ENCODE data around the gene FBXL12.
"Not testable (repeated sequence)": the region's sequence is repeated elsewhere in the genome, so short reads cannot be mapped to it uniquely, and the experiment has no call there.

FBXL12 gene

GRCh38 chr19:9793071-9793591, 25.7 kb downstream of the FBXL12 start:
- DNase-seq (ENCODE audit: low read depth in 2 of 2), result peak; percentile 52 to 64
- peak overlapping the region; percentile 75 to 91 for H3K4me3 ChIP-seq (replicated peaks in 1 of 2; ENCODE audit: low read depth in 2 of 2, low read length in 2 of 2)
- no peak for TF ChIP-seq CTCF (IDR thresholded peaks at IDR 0.05; ENCODE audit: low read depth, low read length)

- no peak for TF ChIP-seq CTCF (IDR thresholded peaks at IDR 0.05; ENCODE audit: low read depth, low read length)
- peak overlapping the region; percentile 75 to 91 for H3K4me3 ChIP-seq (replicated peaks in 1 of 2; ENCODE audit: low read depth in 2 of 2, low read length in 2 of 2)
- DNase-seq (ENCODE audit: low read depth in 2 of 2), result peak; percentile 93 to 98
Measured at GRCh38 chr19:9792206-9793070, 26.4 kb downstream of the FBXL12 start.

- TF ChIP-seq CTCF (IDR thresholded peaks at IDR 0.05; ENCODE audit: low read depth, low read length), result no peak
Measured at GRCh38 chr19:9791552-9792205, 27.2 kb downstream of the FBXL12 start.

GRCh38 chr19:9791073-9791367, 27.9 kb downstream of the FBXL12 start:
- not testable (repeated sequence) for H3K4me3 ChIP-seq (replicated peaks in 1 of 2; ENCODE audit: low read depth in 2 of 2, low read length in 2 of 2)

More at GRCh38 chr19:9791552-9792205, 27.2 kb downstream of the FBXL12 start:
- H3K4me3 ChIP-seq (replicated peaks in 1 of 2; ENCODE audit: low read depth in 2 of 2, low read length in 2 of 2), result peak overlapping the region; percentile 59 to 67
- DNase-seq (ENCODE audit: low read depth in 2 of 2), result peak; percentile 96 to 99

GRCh38 chr19:9789579-9789978, 29.3 kb downstream of the FBXL12 start:
- H3K4me3 ChIP-seq (replicated peaks in 1 of 2; ENCODE audit: low read depth in 2 of 2, low read length in 2 of 2), result not testable (repeated sequence)
- DNase-seq (ENCODE audit: low read depth in 2 of 2), result peak in 1 of 2 donors; percentile 71

More at GRCh38 chr19:9791073-9791367, 27.9 kb downstream of the FBXL12 start:
- peak in 1 of 2 donors; percentile 42 for DNase-seq (ENCODE audit: low read depth in 2 of 2)

GRCh38 chr19:9789066-9789465, 29.8 kb downstream of the FBXL12 start:
- DNase-seq (ENCODE audit: low read depth in 2 of 2), result no peak
- H3K4me3 ChIP-seq (replicated peaks in 1 of 2; ENCODE audit: low read depth in 2 of 2, low read length in 2 of 2), result no peak overlapping the region
- TF ChIP-seq CTCF (IDR thresholded peaks at IDR 0.05; ENCODE audit: low read depth, low read length), result no peak

- DNase-seq (ENCODE audit: low read depth in 2 of 2); H3K4me3 ChIP-seq (replicated peaks in 1 of 2; ENCODE audit: low read depth in 2 of 2, low read length in 2 of 2): not testable (repeated sequence)
Measured at GRCh38 chr19:9788604-9789003, 30.3 kb downstream of the FBXL12 start.

- TF ChIP-seq CTCF (IDR thresholded peaks at IDR 0.05; ENCODE audit: low read depth, low read length), result no peak
- DNase-seq (ENCODE audit: low read depth in 2 of 2), result no peak
- H3K4me3 ChIP-seq (replicated peaks in 1 of 2; ENCODE audit: low read depth in 2 of 2, low read length in 2 of 2), result no peak overlapping the region
Measured at GRCh38 chr19:9786819-9787218, 32.1 kb downstream of the FBXL12 start.

All from cardiac fibroblast (primary cell).